HFFc6 (cell line): Measurements from ENCODE around the gene FEV. TPM values are rescaled to one million over a fixed set of nuclear protein-coding genes. Genes with fewer than 3 reads are reported as not detected.
A peak's percentile ranks its signal among the peaks of the same experiment; 100 is the strongest.

Experiments
- DNase-seq: peaks from one replicate; pipeline ENCODE4 v3.0.0-alpha.2; 2018
- H3K27ac Mint-ChIP-seq: 2 replicates; pipeline ENCODE4 v1.8.0; 2020; ENCODE audit warnings: mild to moderate bottlenecking, mixed read lengths
- H3K27me3 Mint-ChIP-seq: 2 replicates; pipeline ENCODE4 v1.8.0; 2021; ENCODE audit warnings: mild to moderate bottlenecking, moderate library complexity, mixed read lengths; ENCODE audit not compliant: insufficient read depth
- H3K36me3 Mint-ChIP-seq: 2 replicates; pipeline ENCODE4 v1.8.0; 2021; ENCODE audit warnings: low read depth, mixed read lengths
- H3K4me1 Mint-ChIP-seq: 2 replicates; pipeline ENCODE4 v1.8.0; 2020; ENCODE audit warnings: low read depth, mixed read lengths
- H3K4me3 Mint-ChIP-seq: 2 replicates; pipeline ENCODE4 v1.8.0; 2020; ENCODE audit warnings: mild to moderate bottlenecking, moderate library complexity, mixed read lengths
- H3K9me3 Mint-ChIP-seq: 2 replicates; pipeline ENCODE4 v1.8.0; 2020; ENCODE audit warnings: mild to moderate bottlenecking, mixed read lengths
- CTCF ChIP-seq: fragments of 200-600 bp; sonication (generic); IDR thresholded peaks from 2 replicates; pipeline ENCODE4 v1.5.0; 2021; ENCODE audit warnings: antibody characterized with exemption, mild to moderate bottlenecking
- total RNA-seq, 6 experiments: library from RNA; stranded (reverse); fragmentation: NEBNext Ultra II Directional; extraction: Animal tissue kit (Norgen Biotek cat#: 25700); gene quantifications; 2 replicates in 1 of 6; 3 replicates in 5 of 6; pipeline ENCODE4 v1.2.3, GENCODE V29; 2021

Gene FEV
- total RNA-seq, 6 experiments from 2014 or later = not detected

GRCh38 chr2:219016721-219017120 is 31.7 kb upstream of the FEV start:
- no peaks in the 10 kb centered on the region for H3K36me3 Mint-ChIP-seq
- H3K9me3 Mint-ChIP-seq = no peaks in the 10 kb centered on the region
- H3K4me1 Mint-ChIP-seq = no peaks in the 10 kb centered on the region
- no peak overlapping the region for H3K27ac Mint-ChIP-seq
- no peak for TF ChIP-seq CTCF
- H3K4me3 Mint-ChIP-seq = no peak overlapping the region
- DNase-seq = no peak
- H3K27me3 Mint-ChIP-seq = peaks cover 41% of the 10 kb centered on the region

- no peak for DNase-seq
- Mint-ChIP-seq H3K27ac (no peak overlapping the region), H3K4me1 (no peaks in the 10 kb centered on the region), H3K4me3 (no peak overlapping the region), H3K27me3 (peaks cover 38% of the 10 kb centered on the region), H3K9me3 (no peaks in the 10 kb centered on the region), H3K36me3 (no peaks in the 10 kb centered on the region)
- no peak for TF ChIP-seq CTCF
These were observed 25.9 kb upstream of the FEV start for GRCh38 chr2:219010873-219011272.

- no peaks in the 10 kb centered on the region for H3K9me3 Mint-ChIP-seq
- peak; percentile 51; the same call in 1 of the 2 replicates for TF ChIP-seq CTCF
These were observed 25.3 kb upstream of the FEV start for GRCh38 chr2:219010162-219010756.

GRCh38 chr2:219009294-219009693 is 24.3 kb upstream of the FEV start:
- no peaks in the 10 kb centered on the region for H3K9me3 Mint-ChIP-seq
- no peak for DNase-seq

More at GRCh38 chr2:219010162-219010756, 25.3 kb upstream of the FEV start:
- H3K27me3 Mint-ChIP-seq = peaks cover 42% of the 10 kb centered on the region
- H3K36me3 Mint-ChIP-seq = no peaks in the 10 kb centered on the region
- no peaks in the 10 kb centered on the region for H3K4me1 Mint-ChIP-seq
- DNase-seq = peak; percentile 7
- H3K4me3 Mint-ChIP-seq = no peak overlapping the region
- no peak overlapping the region for H3K27ac Mint-ChIP-seq

GRCh38 chr2:219003979-219004378 is 19.0 kb upstream of the FEV start:
- Mint-ChIP-seq H3K27ac (no peak overlapping the region), H3K4me1 (no peaks in the 10 kb centered on the region), H3K27me3 (peaks cover 54% of the 10 kb centered on the region), H3K36me3 (no peaks in the 10 kb centered on the region), H3K4me3 (no peak overlapping the region), H3K9me3 (no peaks in the 10 kb centered on the region)
- no peak for DNase-seq
- TF ChIP-seq CTCF = no peak

More at GRCh38 chr2:219009294-219009693, 24.3 kb upstream of the FEV start:
- Mint-ChIP-seq H3K27me3 (peaks cover 46% of the 10 kb centered on the region), H3K4me3 (no peak overlapping the region), H3K4me1 (no peaks in the 10 kb centered on the region), H3K27ac (no peak overlapping the region), H3K36me3 (no peaks in the 10 kb centered on the region)
- TF ChIP-seq CTCF = no peak

GRCh38 chr2:219003267-219003634 is 18.3 kb upstream of the FEV start:
- no peak overlapping the region for H3K27ac Mint-ChIP-seq
- H3K27me3 Mint-ChIP-seq = peaks cover 58% of the 10 kb centered on the region
- no peaks in the 10 kb centered on the region for H3K4me1 Mint-ChIP-seq
- H3K36me3 Mint-ChIP-seq = no peaks in the 10 kb centered on the region
- no peak for DNase-seq
- no peak for TF ChIP-seq CTCF
- H3K9me3 Mint-ChIP-seq = no peaks in the 10 kb centered on the region
- no peak overlapping the region for H3K4me3 Mint-ChIP-seq
